Body of pancreas (tissue), 4 donors: ENCODE measurements around the gene SV2B.

Source experiments
- CTCF ChIP-seq, 7 experiments: fragments of 450-650 bp in 4 of 7; fragments of 200-600 bp in 3 of 7; sonication (generic) in 3 of 7; IDR thresholded peaks; one replicate each; pipeline ENCODE4 v1.5.1; 2016 to 2019; ENCODE audit warnings: antibody characterized with exemption in 7 of 7
- POLR2A ChIP-seq, 3 donors: fragments of 450-650 bp; IDR thresholded peaks; one replicate each; pipeline ENCODE4 v1.6.1; 2016; ENCODE audit warnings: antibody characterized with exemption in 3 of 3, mild to moderate bottlenecking in 2 of 3

DNA sequence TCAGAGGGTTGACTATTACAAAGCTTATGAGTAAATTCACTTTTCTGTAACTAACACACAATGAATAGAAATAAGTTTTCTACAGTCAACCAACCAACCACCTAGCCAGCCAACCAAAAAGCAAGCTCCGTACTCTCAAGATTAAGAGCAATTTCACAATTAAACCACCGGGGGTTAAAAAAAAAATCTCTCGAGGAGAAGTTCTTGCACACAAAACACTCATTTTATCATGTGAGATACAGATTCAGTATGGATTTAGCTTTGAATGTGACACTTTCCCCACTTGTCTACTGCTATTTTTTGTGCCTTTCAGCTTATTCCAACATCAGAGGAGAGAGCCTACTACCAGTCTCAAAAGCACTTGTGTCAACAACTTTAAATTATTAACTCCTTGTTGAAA, 135.3 kb downstream of the SV2B start:
- TF ChIP-seq CTCF (IDR thresholded peaks at IDR 0.05) (no peak), POLR2A (IDR thresholded peaks at IDR 0.05) (no peak)
